Inflammatory macrophage (primary cell): ENCODE measurements around the gene CATSPERZ.
"Not testable (repeated sequence)": the region's sequence is repeated elsewhere in the genome, so short reads cannot be mapped to it uniquely, and the experiment has no call there.

Experiments
- DNase-seq, 2 donors: peaks; one replicate each; pipeline ENCODE4 v3.0.0-alpha.2; 2020 to 2022

The CATSPERZ gene

DNA sequence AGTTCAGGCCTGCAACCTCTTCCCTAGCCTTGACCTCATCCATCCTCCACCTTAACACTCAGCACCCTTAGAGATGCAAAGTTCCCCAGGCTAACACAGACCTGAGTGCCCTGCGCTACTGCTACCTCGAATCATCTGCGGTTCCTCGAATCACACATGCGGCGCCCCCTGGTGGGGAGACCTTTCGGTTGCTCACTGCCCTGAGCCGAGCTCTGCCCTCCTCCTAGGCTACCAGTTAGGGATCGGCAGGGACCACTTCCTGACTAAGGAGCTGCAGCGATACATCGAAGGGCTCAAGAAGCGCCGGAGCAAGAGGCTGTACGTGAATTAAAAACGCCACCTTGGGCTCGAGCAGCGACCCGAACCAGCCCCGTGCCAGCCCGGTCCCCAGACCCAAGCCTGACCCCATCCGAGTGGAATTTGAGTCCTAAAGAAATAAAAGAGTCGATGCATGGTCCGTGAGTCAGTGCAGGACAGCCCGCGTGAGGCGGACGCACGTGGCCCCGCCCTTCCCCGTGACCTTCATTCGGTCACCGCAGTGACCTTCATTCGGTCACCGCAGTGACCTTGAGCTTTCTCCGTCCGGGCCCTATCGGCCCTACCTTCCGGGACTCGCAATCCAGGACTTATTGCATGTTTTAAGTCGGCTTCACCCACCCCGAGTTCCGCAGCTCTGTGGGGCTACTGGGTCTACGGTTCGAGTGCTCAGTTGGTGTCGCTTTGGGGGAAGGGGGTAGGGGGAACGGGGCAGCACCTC, 4.3 kb downstream of the CATSPERZ start:
- DNase-seq: peak; percentile 94 to 95

DNA sequence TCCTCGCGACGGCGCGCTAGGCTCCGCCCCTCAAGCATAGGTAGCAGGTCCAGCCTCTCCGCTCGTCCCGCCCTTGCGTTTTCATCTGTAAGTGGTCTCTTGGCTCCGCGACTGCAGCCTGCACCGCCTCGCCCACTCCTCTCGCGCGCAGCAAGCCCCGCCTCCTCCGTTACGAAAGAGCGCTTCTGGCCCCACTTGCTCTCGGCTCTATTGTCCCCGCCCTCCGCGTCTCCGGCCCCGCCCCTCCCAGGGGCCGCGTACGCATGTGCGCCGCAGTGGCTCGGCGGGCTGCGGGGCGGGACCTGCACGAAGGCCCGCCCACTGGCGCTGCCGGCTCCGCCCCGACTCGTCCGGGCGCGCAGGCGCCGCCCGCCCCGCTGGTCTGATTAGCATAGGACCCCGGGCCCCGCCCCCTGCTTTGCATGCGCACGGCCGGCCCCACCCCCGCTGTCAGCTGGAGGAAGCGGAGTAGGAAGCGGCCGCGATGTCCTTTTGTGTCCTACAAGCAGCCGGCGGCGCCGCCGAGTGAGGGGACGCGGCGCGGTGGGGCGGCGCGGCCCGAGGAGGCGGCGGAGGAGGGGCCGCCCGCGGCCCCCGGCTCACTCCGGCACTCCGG, 5.0 kb downstream of the CATSPERZ start, which contains the start of gene ESRRA:
Gene ESRRA (plus strand): TSS at position 450 of the 616 bp plus-strand sequence. CDS start 1,656 bp downstream, outside the sequence.
- DNase-seq: peak; percentile 100

DNA sequence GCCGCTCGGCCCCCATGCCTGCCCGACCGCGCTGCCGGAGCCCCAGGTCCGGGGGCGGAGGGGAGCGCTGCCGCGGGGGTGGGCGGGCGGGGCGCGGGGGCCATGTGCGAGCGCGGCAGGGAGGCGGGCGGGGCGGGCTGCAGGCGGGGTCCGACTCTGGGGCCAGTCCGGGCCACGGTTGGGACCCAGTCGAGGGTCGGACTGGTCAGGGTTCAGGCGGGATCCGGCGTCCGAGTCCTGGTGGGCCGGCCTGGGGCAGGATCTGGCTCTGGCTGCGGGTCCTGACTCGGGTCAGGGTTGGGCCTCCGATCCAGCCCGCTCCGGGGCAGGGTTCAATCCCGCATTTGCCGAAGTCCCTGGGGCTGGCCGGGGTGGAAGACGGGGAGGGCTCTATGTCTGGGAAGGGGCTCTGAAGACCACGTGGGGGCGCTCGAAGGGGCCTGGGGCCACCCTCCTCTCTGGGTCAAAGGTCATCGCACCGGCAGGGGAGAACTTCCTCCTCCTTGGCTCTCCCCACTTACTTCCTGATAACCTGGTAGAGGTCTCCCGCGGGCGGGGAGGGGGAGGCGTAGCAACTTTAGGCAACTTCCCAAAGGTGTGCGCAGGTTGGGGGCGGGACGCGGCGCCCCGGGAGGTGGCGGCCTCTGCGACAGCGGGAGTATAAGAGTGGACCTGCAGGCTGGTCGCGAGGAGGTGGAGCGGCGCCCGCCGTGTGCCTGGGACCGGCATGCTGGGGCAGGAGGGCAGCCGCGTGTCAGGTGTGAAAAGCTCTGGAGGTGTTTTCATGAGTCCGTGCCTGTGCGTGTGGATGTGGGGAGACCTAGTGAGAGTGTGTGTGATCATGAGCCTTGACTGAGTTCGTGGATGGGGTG, 5.8 kb downstream of the CATSPERZ start:
- DNase-seq: peak; percentile 47 to 62

DNA sequence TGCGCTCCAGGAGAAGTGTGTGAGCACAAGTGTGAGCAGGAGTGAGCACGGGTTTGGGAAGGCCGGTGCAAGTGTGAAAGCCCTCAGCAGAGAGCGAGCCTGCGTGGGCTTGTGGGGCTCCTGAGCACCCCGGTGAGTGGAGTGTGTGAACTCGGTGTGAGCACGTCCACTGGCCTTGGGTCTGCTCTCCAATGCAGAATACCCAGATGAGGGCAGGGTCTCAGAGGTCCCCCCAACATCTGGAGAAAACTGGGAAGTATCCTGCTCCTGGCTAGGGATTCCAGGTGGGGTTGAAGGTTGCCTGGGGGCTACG, 6.4 kb downstream of the CATSPERZ start:
- no peak for DNase-seq

DNA sequence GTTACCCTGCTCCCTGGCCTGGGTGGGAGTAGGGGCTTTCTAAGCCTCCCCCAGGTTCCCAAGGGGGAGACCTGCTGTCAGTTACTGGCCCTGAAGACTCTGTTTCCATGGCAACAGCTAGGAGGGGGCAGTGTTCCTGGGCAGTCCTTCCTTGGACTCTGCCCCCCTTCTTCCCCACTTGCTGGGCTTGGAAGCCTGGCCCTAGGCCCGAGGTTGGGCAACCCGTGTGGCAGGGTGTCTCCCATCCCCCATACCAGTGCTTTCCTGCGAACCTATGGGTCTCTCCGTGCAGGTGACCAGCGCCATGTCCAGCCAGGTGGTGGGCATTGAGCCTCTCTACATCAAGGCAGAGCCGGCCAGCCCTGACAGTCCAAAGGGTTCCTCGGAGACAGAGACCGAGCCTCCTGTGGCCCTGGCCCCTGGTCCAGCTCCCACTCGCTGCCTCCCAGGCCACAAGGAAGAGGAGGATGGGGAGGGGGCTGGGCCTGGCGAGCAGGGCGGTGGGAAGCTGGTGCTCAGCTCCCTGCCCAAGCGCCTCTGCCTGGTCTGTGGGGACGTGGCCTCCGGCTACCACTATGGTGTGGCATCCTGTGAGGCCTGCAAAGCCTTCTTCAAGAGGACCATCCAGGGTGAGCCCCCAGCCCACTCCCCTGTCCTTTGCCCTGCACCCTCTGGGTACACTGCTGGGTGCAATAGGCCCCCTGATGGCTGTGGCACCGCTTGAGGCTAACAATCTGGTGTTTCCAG, 6.9 kb downstream of the CATSPERZ start:
- no peak for DNase-seq

DNA sequence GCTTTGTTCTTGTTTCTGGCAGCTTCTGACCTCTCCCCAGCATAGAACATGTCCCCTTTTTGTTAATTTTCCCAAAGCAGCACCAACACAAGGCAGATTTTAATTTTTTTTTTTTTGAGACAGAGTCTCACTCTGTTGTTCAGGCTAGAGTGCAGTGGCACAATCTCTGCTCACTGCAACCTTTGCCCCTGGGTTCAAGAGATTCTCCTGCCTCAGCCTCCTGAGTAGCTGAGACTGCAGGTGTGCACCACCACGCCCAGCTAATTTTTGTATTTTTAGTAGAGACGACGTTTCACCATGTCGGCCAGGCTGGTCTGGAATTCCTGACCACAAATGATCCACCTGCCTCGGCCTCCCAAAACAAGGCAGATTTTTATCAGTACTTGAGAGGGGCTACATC, 7.6 kb downstream of the CATSPERZ start:
- DNase-seq: not testable (repeated sequence)

DNA sequence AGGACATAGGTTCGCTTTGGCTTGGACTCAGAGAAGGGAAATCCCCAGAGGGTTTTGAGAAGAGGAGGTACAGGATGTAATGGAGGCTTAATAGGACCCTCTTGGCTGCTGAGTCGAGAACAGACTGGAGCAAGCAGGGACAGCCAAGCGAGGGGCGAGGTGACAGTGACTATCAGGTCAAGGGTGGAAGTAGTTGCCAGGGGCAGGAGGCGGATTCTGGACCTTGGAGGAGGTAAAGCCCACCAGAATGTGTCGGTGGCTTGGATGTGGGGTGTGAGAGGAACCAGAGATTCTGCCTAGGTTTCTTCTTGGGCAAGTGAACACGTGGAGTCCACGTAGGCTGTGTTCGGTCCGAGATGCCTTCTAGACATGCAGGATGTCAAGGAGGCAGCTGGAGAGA, 12.8 kb downstream of the CATSPERZ start:
- no peak for DNase-seq

DNA sequence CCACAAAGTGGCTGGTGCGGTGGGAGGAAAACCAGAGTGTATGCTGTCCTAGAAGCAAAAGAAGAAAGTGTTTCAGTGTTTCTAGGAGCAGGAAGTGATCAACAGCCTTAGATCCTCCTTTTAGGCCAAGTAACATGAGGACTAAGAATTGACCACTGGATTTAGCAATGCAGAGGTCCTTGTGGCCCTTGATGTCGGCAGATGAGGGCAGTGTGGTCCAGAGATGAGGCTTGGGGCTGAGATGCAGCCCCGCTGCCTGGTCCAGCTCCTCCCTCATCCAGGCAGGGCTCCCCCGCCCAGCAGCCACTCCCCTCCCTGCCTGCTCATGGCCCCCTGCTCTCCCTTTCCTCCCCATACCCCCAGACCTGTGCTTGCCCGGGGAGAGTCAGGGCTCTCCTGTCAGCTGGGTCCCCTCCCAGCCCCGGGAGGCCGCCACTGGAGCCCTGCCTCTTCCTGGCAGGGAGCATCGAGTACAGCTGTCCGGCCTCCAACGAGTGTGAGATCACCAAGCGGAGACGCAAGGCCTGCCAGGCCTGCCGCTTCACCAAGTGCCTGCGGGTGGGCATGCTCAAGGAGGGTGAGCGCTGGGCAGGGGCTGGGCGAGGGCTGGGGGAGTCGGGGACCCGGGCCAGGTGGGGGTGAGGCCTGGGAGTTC, 13.5 kb downstream of the CATSPERZ start:
- peak in 1 of 2 donors; percentile 38 for DNase-seq

DNA sequence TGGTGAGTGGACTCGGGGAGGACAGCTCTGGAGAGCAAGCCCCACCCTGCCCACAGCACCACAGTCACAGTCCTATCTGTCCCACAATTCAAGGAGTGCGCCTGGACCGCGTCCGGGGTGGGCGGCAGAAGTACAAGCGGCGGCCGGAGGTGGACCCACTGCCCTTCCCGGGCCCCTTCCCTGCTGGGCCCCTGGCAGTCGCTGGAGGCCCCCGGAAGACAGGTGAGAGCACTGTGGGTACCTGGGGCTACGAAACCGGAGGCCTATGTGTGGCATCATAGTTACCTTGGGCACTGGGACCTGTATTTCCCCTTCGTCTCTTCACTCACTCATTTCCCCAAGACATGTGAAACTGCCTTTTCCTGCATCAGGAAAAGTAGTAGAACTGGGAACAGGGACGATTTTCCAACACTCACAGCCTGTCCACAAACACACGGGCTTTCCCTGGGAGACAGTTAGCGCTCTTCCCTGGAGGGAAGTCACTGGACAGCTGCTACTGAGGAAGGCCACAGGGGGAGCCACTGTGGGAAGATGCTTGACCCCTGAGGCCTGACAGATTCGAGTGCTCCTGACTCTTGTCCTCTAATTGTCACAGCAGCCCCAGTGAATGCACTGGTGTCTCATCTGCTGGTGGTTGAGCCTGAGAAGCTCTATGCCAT, 14.1 kb downstream of the CATSPERZ start:
- no peak for DNase-seq

DNA sequence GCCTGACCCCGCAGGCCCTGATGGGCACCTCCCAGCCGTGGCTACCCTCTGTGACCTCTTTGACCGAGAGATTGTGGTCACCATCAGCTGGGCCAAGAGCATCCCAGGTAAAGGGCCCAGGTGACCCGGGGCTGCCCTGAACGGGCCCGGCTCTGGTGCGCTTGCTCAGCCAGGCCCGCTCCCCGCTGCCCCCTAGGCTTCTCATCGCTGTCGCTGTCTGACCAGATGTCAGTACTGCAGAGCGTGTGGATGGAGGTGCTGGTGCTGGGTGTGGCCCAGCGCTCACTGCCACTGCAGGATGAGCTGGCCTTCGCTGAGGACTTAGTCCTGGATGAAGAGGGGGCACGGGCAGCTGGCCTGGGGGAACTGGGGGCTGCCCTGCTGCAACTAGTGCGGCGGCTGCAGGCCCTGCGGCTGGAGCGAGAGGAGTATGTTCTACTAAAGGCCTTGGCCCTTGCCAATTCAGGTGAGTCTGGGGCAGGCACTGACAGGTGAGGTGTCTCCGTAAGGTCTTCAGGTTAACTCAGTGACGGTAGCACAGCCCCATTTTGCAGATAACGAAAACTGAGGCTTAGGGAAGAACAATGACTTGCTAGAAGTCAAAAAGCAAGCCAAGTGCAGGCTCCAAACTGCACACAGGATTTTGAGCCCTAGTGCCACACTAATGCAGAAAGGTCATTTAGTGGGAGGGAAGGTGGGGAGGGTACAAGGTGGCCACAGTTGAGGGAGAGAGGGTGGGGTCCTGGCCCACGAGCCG, 14.8 kb downstream of the CATSPERZ start:
- no peak for DNase-seq

DNA sequence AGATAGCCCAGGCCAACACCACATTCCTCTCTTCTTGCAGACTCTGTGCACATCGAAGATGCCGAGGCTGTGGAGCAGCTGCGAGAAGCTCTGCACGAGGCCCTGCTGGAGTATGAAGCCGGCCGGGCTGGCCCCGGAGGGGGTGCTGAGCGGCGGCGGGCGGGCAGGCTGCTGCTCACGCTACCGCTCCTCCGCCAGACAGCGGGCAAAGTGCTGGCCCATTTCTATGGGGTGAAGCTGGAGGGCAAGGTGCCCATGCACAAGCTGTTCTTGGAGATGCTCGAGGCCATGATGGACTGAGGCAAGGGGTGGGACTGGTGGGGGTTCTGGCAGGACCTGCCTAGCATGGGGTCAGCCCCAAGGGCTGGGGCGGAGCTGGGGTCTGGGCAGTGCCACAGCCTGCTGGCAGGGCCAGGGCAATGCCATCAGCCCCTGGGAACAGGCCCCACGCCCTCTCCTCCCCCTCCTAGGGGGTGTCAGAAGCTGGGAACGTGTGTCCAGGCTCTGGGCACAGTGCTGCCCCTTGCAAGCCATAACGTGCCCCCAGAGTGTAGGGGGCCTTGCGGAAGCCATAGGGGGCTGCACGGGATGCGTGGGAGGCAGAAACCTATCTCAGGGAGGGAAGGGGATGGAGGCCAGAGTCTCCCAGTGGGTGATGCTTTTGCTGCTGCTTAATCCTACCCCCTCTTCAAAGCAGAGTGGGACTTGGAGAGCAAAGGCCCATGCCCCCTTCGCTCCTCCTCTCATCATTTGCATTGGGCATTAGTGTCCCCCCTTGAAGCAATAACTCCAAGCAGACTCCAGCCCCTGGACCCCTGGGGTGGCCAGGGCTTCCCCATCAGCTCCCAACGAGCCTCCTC, 15.7 kb downstream of the CATSPERZ start:
- not testable (repeated sequence) for DNase-seq

DNA sequence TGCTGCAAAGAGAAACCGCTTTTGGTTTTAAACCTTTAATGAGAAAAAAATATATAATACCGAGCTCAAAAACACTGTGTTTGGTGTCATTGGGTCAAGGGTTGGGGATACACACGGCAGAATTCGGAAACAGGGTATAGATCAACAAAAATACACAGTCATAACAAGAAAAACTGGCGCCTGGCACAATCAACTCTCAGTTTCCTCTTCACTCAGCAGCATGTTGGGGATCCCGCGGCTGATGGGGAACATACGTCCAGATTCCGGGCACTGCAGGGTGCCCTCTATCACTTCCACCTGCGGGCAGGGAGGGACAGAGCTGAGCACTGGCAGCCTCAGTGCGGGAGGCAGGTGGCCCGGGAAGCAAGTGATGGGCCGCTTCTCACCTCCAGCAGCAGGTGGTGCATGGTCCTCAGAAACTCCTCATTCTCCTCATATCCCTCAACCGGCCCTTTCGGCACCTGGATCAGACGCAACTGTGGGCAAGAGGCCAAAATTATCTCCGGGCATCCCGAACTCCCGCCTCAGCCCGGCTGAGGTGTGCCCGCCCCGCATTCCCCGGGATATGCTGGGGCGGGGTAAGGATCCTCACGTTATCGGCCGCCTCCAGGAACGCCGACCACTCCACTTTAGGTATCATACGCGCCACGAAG, 16.6 kb downstream of the CATSPERZ start:
- DNase-seq: no peak

DNA sequence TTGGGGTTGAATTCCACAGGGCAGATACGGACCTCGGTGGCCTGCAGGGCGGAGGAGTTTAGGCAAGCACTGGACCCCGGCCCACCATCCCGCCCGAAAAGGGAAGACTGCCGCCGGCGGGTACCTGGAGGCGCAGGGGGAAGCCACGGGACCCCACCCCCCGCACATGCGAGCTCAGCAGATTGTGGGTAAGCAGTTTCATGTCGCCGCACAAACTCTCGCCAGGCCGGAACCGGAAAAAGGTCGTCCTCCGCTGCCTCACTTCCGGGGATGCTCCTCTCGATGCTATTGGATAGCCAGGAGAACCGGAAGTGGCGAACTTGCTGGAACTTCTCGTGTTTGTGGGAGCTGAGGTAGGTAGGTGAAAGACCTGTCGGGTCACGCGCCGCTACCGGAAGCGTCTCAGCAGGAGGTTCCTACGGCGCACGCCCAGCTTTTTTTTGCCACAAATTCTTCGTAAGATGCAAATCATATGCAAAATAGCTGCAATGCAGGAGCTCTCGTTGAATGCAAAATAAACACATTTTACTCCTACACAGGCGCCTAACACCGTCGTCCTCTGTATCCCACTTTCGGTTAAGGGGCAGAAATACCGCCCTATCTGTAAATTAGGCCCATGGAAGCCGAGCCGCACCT, 17.3 kb downstream of the CATSPERZ start, which contains the start of gene TRMT112:
Gene TRMT112 (minus strand): TSS at position 235 of the 636 bp plus-strand sequence. CDS start 33 bp downstream, at position 202.
- DNase-seq: peak; percentile 95 to 98

DNA sequence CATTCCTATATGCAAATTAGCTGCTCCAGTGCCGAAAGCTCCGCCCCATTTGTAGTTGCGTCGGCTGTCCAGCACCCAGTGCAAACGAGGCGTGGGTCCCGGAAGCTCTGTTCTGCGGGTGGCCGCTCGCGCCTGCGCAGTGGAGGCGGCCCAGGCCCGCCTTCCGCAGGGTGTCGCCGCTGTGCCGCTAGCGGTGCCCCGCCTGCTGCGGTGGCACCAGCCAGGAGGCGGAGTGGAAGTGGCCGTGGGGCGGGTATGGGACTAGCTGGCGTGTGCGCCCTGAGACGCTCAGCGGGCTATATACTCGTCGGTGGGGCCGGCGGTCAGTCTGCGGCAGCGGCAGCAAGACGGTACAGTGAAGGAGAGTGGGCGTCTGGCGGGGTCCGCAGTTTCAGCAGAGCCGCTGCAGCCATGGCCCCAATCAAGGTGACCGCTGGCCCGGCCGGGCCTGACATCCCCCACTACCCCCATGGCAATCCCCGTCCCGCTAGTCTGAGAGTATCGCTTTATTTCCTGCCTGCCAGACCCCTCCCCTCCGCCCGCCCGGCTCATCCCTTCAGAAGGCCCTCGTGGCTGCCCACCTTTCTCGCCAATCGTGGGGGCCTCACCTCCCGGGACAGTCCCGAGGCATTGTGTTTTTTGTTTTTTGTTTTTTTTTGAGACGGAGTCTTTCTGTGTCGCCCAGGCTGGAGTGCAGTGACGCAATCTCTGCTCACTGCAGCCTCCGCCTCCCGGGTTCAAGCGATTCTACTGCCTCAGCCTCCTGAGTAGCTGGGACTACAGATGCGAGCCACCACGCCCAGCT, 18.0 kb downstream of the CATSPERZ start, which contains the start of gene PRDX5:
Gene PRDX5 (plus strand): TSS at position 161 of the 805 bp plus-strand sequence. CDS start 95 bp downstream, at position 256.
- peak; percentile 98 to 99 for DNase-seq

DNA sequence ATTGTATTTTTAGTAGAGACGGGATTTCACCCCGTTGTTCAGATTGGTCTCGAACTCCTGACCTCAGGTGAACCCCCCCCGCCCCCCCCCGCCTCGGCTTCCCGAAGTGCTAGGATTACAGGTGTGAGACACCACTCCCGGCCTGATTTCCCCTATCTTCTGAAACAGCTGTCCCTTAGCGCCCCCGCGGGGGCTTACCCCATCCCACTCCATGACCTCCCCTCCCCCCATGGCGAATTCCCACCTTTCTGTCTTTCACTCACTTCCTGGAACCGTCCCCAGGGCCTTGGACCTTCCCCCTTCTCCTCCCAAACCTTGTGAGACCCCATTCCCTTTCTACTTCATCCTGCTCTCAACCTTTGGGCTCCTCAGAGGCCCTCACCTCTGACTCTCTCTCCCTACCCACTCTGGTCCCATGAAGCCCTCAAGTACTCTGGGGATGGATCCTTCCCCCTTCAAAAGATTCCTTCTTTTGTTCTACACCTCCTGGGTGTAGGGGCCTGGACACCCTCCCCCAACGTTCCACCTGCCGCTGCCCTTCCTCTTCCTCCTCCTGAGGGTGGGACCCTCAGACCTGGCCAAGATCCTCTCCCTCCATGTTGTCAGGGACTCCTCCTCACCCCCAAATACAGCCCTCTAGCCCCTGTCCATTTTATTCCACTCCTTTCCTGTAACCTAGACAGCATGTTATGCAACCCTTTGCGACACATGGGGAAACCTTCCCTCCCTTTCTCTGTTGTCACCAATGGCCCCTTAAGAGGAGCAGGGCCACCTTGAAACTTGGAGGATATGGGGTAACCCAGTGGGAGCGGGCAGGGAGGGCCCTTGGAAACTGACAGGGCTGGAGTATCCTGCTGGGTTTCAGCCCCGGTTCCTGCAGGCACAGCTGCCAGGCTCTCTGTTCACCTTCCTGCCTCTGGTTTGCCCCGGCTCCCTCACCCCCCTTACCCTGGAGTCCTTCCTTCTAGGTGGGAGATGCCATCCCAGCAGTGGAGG, 18.9 kb downstream of the CATSPERZ start:
- DNase-seq: peak in 1 of 2 donors; percentile 28

DNA sequence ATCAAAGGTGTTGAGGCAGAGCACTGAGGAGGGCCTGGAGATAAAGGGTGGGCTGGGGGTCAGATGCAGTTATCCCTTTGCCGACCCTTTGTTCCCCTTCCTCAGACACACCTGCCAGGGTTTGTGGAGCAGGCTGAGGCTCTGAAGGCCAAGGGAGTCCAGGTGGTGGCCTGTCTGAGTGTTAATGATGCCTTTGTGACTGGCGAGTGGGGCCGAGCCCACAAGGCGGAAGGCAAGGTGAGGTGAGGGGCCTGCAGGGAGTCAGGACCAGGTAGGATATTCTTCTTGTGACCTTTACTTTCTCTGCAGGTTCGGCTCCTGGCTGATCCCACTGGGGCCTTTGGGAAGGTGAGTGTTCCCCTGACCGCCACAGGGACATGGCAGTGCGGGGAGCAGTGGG, 20.4 kb downstream of the CATSPERZ start:
- DNase-seq: no peak
